Astrocyte of the cerebellum (primary cell): ENCODE data around the gene PNPLA2.

Experiments
- DNase-seq: peaks from one replicate; pipeline ENCODE4 v3.0.0-alpha.2; 2011; ENCODE audit warnings: low read depth
- H3K4me3 ChIP-seq: 2 replicates; pipeline ENCODE4 v1.5.1; 2011; ENCODE audit warnings: mild to moderate bottlenecking, low read depth, low read length, moderate library complexity
- CTCF ChIP-seq: IDR thresholded peaks from 2 replicates; pipeline ENCODE4 v1.5.1; 2012; ENCODE audit warnings: low read length, low read depth, moderate library complexity, mild to moderate bottlenecking; ENCODE audit errors: missing control alignments
- in situ Hi-C: cut with HindIII; loops from 2 replicates; pipeline ENCODE4 v1.10.0; 2017; ENCODE audit warnings: low sequenced_read_pairs

PNPLA2 gene

GRCh38 chr11:787084-787675 lies 31.5 kb upstream of the PNPLA2 start:
- TF ChIP-seq CTCF, result no peak
- DNase-seq, result no peak
- in situ Hi-C loops, result no loop called here
- H3K4me3 ChIP-seq, result no peak overlapping the region

- in situ Hi-C loops, result no loop called here
- TF ChIP-seq CTCF, result no peak
- no peak overlapping the region for H3K4me3 ChIP-seq
- DNase-seq, result no peak
Observed at GRCh38 chr11:788009-788640, 30.6 kb upstream of the PNPLA2 start.

- in situ Hi-C loops, result no loop called here
- TF ChIP-seq CTCF, result no peak
- peak overlapping the region; percentile 28 for H3K4me3 ChIP-seq
- no peak for DNase-seq
Observed at GRCh38 chr11:788953-789940, 29.5 kb upstream of the PNPLA2 start.

GRCh38 chr11:789943-790342 lies 28.8 kb upstream of the PNPLA2 start, which contains the start of gene CEND1:
TSS of gene CEND1 (minus strand) at chr11:790090. CDS start at chr11:788576, 1,514 bp downstream.
- DNase-seq, result no peak
- peak within 1 kb of the TSS; percentile 28 for H3K4me3 ChIP-seq

GRCh38 chr11:790721-791564 lies 27.8 kb upstream of the PNPLA2 start:
- in situ Hi-C loops, result no loop called here

More at GRCh38 chr11:789943-790342, 28.8 kb upstream of the PNPLA2 start, which contains the start of gene CEND1:
- no peak for TF ChIP-seq CTCF
- in situ Hi-C loops, result no loop called here

More at GRCh38 chr11:790721-791564, 27.8 kb upstream of the PNPLA2 start:
- no peak for TF ChIP-seq CTCF
- DNase-seq, result no peak
- H3K4me3 ChIP-seq, result no peak overlapping the region
